DMS 273 (cell line): ENCODE results near the gene MYOF.
"Not testable (repeated sequence)": the region's sequence is repeated elsewhere in the genome, so short reads cannot be mapped to it uniquely, and the experiment has no call there.

Experiments
- DNase-seq: peaks from one replicate; lab custom pipeline; 2025; ENCODE audit not compliant: unreplicated experiment; lab: John Stamatoyannopoulos, UW

MYOF gene

DNA sequence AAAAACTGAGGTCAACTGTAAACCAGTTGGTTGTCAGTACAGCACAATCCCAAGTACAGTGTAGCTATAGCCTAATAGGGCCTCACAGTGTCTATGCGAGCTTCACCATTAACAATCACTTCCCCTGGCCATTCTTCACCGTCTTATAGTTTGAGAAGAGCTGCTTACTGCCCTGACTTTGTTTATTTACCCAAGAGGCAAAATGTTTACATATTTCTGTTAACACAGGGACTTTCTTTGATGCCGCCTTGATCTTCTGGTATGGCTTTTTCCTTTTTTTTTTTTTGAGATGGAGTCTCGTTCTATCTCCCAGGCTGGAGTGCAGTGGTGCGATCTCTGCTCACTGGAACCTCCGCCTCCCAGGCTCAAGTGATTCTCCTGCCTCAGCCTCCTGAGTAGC lies 3.3 kb downstream of the MYOF start:
- DNase-seq, result no peak

DNA sequence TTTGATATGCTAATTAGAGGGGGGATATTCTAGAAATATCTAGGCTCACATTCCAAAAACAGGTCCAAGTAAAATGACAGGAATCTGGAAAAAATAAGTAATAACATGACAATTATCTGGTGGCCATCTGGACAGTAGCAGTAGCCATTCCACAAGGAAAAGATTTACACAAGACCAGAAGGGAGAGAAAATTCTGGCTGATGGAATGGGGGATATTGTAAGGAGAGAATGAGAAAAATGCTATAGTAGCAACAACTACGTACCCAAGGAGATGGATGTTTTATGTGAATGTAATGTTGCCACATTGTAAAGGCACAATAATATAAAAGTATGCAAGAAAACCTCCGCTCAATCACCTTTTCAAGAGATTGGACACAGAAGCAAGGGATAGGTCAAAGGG lies 5.4 kb downstream of the MYOF start:
- DNase-seq, result no peak

DNA sequence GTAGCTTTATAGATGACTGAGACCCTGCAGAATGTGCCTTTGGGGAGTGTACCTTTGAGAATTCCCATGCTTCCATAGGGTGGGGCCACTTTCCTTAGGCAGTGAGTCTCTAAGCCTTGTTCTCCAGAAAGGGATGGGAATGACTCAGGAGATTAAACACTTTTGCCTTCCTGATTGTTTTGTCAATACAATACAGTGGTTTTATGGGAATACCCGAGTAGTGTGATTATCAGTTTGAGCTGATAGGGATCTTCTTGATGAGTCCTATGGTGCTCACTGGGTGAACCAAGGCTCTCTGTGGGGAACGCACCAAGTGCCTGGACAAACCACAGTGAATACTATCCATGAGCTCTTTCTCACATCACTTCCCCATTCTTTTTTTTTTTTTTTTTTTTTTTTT lies 6.3 kb downstream of the MYOF start:
- no peak for DNase-seq

DNA sequence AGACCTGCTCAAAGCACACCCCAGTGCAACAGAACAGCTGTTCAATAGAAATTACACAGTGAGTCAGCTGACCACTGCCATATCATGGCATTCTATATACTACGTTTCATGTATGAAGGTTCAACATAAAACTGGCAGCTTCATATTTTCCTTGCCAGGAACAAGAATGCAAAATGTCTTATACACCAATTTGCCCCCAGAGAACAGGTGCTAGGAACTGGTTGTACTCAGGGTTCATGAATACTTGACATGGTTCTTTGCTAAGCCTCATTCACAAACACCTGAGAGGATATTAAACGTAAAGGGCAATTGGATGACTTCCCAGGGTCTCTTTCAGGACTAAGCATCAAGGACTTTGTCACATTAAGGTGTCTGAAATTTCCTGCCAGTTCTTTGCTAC lies 6.9 kb downstream of the MYOF start:
- no peak for DNase-seq

DNA sequence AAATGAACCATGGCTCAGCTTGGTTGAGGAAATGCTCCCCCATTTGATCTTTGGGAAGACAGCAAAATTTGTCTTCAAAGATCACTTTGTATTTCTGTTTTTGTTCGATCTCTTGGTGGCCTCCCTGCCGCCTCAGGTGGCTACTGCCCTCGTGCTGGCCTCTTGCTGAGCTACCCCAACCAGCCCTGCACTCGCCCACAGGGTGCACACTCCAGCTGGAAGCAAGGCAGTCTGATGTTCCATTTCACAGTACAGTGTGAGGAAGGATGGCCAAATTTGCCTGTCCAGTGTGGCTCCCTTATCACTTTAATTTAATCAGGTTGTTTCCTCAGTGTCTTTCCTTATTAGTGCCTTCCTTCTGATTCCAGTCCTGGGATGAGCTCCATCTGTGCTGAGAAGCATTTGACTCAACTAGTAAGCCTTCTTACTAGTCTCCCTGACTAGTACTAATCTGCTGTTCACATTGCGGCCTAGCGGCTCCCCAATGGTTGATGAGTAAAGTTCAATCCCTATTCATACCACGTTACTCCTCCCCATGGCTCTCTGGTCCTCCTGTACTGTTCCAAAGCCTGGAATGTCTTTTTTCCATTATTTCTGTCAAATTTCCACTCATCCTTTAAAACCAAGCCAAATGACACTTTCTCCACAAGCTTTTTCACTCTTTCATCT lies 8.2 kb downstream of the MYOF start:
- DNase-seq, result no peak

DNA sequence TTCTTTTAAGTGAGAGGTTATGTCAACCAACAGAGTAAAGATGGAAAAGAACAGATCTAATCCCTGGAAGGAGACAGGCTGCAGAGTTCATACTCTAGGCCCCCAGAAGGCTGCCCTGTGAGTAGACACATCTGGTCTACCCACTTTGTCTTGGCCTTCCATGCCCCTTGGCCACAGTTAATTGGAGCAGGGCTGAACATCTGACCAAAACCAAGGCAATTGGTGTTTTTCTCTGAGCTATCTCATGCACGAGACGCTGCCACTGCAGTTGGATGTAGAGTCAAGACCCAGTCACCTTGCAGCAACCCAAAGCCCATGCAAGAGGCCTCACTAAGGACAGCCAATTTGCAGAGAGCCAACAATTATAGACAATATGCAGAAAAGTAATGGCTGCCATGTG lies 9.0 kb downstream of the MYOF start:
- no peak for DNase-seq

DNA sequence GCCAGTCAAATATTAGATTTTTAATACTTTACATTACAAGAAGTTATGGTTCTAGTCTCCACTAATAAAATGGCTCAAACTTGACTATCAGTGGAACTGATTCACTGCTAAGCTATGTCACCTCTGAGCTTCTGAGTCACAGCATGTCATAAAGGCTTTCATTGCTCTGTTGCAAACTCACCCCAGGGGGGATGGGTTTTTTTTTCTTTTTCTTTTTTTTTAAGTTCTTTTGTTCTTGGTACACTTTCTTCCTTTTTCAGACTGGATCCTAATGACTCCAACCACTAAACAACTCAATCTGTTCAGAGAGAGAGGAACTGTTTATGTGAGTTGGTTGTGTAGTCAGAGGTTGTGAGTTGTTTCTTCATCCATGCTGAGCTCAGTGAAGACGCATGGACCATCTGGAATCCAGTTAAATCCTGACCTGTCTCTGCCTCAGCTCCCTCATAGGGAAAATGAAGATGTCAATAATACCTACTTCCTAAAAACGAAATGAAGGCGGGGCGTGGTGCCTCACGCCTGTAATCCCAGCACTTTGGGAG lies 11.0 kb downstream of the MYOF start:
- no peak for DNase-seq

DNA sequence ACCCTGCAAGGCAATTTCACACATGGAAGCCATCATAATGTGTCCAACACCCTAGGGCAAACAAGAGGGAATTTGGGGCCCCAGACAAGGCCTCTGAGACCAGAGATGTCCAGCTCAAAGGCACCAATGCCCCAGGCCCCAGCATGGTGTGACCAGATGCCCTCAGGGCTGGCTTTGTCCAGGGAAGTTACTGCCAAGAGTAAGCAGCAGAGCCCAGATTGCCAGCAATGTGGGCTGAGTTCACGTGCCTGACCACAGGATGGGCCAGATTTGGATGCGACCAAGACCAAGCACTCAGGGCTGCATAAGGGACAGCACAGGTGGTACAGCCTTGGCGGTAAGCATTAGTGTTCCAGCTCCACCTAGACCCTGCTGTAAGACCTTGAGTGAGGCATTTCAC lies 12.7 kb downstream of the MYOF start:
- DNase-seq, result no peak

DNA sequence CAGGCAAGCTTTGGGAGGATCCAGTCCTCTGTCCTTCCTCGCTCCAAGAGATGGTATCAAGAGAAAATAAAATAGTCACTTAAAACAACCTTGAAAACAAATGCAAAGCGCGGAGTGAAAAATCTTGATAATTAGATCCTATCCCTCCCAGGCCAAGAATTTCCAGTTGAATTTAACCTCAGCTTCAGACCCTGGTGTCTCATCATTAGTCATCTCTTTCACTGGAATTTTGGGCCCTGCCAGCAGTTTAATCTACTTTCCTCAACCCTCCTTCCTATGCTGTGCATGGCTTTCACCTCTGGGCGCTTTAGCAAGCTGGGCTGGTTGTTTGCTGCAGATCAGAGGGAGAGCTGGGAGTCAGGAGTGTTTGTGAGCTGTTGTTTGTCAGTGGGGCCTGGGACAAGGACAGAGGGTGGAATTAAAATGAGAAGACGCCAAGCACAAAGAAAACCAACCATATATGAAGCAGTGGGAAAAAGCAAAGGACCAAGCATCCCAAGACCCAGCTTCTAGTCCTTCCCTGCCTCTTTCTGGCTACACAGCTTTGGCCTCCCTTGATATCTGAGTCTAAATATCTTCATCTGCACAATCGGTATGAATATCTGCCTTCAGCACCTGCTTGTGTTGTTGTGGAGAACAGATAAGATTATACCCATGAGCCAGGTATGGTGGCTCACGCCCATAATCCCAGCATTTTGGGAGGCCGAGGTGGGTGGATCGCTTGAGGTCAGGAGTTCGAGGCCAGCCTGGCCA lies 13.5 kb downstream of the MYOF start:
- no peak for DNase-seq

DNA sequence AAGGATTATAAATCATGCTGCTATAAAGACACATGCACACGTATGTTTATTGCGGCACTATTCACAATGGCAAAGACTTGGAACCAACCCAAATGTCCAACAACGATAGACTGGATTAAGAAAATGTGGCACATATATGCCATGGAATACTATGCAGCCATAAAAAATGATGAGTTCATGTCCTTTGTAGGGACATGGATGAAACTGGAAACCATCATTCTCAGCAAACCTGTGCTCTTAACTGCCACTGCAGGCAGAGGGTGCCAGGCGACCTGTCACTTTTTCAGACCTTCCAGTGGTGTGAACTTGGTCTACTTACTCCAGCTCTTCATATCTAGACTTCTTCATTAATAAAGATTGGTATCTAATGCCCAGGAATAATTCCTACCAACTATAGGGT lies 14.5 kb downstream of the MYOF start:
- not testable (repeated sequence) for DNase-seq

DNA sequence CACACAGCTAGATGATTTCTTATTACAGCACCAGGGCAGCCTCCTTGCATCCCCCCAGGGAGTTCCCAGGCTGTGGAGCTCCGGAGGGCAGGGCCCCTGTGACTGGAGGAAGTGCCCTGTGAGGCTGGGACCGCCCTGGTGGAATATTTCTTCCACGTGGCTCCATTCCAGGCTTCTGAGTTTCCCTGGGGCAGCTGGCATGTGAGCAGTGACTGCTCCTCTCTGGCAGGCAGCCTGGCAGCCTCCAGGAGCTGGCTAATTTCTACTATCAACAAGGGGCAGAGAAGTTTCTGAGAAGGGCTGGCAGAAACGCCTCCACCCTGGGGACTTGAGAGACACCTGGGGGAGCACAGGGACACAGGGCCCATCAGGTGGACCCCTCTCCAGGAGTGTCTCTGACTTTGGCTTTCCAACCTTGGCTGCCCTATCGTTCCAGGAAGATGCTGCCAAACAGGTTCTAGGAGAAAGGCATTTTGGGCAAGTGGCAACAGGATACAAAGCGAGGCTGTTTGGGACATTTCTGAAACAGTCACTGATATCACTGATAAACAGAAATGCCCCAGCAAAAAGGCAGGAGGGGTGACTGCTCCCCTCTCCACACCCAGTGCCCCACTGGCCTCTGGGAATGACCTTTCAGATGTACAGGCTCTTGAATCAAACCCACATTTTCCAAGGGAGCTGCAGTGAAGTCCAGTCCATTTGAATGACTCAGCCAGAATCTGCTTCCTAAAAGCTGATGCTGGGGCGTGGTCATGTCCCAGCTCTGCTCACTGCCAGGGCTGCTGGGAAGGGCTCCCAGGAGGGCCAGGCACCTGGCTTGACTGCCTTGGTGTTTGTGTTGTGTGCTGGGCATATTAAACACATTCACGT lies 16.1 kb downstream of the MYOF start:
- DNase-seq, result peak; percentile 96

DNA sequence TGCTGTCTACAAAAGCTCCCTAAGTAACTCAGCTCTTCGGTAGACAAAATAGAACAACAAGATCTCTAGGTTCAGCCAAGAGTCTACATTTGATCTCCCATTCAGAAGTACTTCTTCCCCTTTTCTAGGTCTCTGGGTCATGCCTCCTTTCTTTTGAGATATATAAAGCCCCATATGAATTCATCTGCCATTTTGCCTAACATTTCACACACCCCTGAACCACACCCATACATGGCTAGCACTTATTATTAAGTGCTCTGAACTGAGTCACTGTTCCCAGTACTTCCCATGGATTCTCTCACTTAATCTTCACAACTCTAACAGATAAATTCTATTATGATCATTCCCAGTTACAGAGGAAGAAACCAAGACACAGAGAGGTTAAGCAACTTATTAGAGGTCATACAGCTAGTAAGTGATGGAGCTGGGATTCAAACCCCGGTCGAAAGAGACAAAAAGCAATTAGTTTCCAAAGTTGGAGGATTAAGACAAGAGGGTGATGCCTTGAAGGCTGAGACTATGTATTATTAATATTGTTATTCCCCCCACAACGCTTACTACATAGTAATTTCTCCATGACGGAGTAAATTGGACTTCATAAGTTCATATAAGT lies 17.3 kb downstream of the MYOF start:
- DNase-seq, result no peak

DNA sequence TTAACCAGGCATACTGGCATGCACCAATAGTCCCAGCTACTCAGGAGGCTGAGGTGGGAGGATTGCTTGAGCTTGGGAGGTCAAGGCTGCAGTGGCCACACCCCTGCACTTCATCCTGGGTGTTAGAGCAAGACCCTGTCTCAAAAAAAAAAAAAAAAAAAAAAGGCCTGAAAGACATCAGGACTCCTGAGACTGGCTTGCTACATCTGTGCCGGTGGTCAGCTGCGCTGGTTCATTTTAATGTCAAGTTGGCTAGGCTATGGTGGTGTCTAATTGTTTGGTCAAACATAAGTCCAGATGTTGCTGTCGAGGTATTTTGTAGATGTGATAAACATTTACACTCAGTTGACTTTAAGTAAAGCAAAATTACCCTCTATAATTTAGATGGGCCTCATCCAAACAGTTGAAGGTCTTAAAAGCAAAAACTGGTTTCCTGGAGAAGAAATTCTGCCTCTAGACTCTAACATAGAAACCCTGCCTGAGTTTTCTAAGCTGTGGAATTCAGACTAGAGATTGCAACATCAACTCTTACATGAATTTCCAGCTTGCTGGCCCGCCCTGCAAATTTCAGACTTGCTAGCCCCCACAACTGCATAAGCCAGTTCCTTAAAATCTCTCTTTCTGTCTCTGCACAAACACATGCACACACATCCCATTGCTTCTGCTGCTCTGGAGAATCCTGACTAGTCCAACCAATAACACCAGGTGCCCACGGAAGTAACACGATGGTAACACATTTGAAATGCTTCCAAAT lies 18.2 kb downstream of the MYOF start:
- peak; percentile 32 for DNase-seq

DNA sequence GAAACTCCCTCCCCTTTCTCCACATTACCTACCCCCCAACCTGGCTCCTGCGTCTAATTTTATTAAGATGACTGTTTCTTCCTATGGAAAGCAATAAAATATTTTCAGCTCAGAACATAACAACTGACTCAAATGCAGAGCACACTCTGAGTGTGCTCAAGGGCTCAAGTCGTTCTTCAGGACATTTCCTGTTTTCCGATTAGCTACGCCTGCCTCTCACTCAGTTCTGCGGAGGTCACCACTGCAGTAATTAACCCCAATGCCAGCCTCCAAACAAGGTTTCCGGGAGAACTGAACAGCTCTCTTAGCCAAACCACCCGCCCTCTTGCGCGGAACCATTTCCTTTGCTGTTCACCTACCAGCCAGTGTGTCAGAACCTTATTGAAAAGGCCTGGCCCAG lies 19.3 kb downstream of the MYOF start:
- no peak for DNase-seq

DNA sequence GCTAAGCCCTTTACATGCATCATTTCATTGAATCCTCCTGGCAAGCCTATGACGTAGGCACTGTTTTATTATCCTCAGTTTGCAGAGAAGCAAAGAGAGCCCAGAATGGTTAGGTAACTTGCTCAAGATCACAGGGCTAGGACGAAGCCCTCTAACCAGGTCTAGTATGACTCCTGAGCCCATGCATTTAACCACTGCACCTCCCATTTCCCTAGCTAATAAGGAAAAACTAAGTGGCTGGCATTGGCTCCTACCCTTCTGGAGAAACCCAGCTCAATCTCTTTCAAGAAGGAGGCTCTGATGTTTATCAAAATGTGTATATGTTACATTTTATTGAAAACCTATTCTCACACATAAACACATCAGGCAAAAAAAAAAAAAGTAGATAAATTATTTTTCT lies 19.8 kb downstream of the MYOF start:
- no peak for DNase-seq

DNA sequence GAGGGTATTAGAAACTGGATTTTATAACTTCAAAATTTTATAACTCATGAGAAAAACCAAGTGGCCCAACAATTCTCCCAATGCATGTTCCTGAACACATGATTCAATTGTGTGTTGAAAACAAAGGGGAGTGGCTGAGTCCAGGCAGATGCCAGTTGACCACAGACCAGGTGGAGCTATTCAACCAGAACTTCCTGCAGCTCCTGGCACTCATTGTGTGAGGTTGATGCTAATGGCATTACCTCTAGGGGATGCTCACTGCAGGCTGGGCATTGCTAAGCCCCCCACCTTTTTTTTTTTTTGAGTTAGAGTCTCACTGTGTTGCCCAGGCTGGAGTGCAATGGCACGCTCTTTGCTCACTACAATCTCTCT lies 20.3 kb downstream of the MYOF start:
- peak; percentile 37 for DNase-seq

DNA sequence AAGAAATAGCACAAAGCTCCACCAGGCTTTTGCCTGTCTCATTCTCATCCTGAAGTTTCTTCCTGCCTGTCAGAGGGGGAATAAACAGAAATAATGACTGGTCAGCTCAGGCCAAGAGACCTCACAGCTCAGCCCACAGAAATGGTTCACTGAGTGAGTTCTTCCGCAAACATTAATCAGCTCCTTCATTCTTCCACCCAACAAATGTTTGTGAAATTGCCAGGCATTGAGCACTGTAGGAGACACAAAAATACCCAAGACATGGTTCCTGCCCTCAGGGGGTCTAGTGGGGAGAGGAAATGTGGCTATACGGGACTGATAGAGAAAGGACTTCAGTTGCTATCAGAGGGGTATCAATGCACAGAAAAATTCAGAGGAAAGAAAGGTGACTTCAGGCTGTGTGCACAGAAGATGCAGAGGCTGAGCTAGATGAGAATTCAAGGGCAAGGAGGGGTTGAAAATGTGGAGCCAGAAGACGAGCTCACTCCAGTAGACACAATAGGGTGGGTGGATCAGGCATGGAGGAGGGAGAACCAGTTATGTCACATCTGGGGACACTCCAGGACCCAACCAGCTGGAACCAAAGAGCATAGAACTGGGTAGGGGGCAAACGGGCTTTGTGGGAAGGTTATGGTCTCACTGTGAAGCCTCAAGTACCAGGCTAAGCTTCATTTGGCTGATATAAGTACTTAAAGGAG lies 20.9 kb downstream of the MYOF start:
- DNase-seq, result no peak

DNA sequence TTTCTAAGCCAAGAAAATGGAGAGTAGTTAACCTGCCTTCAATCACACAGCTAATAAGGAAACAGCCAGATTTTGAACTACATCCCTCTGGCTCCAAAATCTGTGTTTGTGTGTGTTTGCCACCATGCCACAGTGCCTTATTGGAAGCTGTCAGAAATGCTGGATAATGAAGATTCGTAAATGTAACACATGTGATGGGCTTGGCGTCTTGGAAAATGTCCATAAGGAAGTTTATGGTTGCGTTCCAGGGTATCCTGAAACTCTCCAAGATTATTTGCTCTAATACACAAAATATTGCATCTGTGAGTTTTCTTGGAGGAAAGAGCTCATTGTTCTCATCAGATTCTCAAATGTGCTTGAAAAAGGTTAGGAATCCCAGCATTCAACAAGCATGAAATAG lies 22.7 kb downstream of the MYOF start:
- no peak for DNase-seq

DNA sequence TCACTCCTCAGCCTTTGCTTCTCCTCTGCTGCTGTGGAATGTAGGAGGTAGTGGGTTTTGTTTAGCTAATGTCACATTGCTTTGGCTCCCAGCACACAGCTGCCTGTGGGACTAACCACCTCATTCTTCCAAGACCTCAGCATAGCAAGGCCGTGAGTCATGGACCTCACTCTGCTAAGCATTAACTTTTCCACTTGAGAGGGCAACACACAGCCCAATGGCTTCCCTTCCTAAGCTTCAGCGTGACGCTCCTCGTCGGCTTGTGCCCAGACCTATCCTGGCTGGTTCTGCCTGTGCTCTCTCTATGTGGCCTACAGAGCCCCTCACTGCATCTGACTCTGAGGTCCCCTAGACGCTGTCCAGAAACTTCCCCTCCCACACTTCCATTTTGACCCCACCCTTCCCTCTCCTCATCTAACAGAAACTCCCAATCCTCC lies 23.3 kb downstream of the MYOF start:
- DNase-seq, result peak; percentile 16

DNA sequence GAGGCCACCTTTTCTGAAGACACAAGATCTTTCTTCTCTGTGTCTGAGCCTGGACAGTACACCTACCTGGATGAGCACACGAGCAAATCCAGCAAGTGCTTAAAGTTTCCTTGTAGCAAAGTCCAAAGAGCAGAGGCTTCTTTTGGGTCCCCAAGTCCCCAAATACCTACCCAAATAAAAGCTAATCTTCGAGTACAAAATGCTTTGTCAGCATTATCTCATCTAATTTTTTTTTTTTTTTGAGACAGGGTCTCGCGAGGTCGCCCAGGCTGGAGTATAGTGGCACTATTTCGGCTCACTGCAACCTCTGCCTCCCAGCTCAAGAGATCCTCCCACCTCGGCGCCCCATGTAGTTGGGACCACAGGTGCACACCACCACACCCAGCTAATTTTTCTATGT lies 24.6 kb downstream of the MYOF start:
- no peak for DNase-seq
